Activated T-helper 2 cell treated with anti-CD3 and anti-CD28 coated beads, Interferon-gamma antibody, Interleukin-2, Interleukin-4, amounts not matched to agents 10 μg/mL and 5 μg/mL and 100 μg/mL, durations not matched to agents 14 hours and 24 hours and 36 hours (primary cell): ENCODE data around the gene OFD1. TPM values are rescaled to one million over a fixed set of nuclear protein-coding genes. Genes with fewer than 3 reads are reported as not detected.

Experiments
- DNase-seq: peaks from one replicate; pipeline ENCODE4 v3.0.0; 2021; ENCODE audit warnings: low spot score
- H3K27ac Mint-ChIP-seq: one replicate; pipeline ENCODE4 v1.8.0; 2021; ENCODE audit warnings: mixed read lengths
- H3K27me3 Mint-ChIP-seq: one replicate; pipeline ENCODE4 v1.8.0; 2021; ENCODE audit warnings: low read depth, mixed read lengths
- H3K36me3 Mint-ChIP-seq: one replicate; pipeline ENCODE4 v1.8.0; 2021; ENCODE audit warnings: low read depth, mixed read lengths
- H3K4me1 Mint-ChIP-seq: one replicate; pipeline ENCODE4 v1.8.0; 2021; ENCODE audit warnings: low read depth, mixed read lengths
- H3K4me3 Mint-ChIP-seq: one replicate; pipeline ENCODE4 v1.8.0; 2021; ENCODE audit warnings: low read depth, mild to moderate bottlenecking, moderate library complexity, mixed read lengths
- H3K9me3 Mint-ChIP-seq: one replicate; pipeline ENCODE4 v1.8.0; 2021; ENCODE audit warnings: mixed read lengths
- intact Hi-C: fragments of 100-400 bp; cut with micrococcal nuclease; formaldehyde crosslinking; loops from one replicate; pipeline ENCODE4 v1.15.1; 2023
- total RNA-seq: library from RNA; stranded (reverse); gene quantifications from 2 replicates; pipeline ENCODE4 v1.2.3, GENCODE V29; 2022

Gene OFD1
- total RNA-seq, 1 donor from 2014 or later, result 21.0 TPM

DNA sequence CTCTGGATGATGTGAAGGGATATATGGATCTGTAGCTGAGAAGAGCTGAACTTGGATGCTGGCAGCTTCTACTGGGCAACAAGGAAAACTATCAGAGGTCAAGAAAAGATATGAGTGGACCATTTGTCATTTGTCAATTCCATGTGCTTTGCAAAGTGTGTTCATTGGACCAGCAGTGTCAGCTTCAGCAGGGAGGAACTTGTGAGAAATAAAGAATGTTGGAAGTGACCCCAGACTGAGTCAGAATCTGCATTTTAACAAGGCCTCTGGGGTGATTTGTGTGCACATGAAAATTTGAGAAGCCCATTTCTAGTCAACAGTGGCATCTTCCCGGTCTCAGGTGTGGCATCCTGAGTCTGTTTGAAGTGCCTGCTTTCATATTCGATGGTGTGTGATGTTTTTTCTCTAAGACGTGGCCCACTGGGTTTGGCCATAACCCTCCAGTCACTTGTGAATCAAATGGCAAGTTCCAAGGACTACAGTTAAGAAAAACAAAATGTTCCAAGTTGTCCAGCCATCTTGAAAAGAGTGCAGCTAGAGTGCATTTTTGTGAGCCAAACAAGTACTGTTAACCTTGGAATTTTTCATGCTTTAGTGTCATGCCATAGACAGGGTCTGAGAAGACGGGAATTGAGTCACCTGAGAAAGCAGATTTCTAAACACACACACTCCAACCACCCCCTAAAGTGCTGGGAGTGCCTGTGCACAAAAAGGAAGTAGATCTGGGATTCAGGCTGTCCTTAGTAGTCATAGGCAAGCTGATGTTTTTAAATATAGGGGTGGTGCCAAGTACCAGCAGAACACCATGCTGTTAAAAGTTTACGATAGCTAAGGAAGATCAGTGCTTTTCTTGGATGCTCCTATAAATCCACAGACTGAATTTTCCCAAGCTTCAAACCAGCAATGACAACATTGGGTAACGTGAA is 55.9 kb downstream of the OFD1 start:
- H3K4me3 Mint-ChIP-seq, result no peak overlapping the region
- no peak for DNase-seq
- H3K27ac Mint-ChIP-seq, result no peak overlapping the region
- H3K9me3 Mint-ChIP-seq, result no peaks in the 10 kb centered on the region
- no peaks in the 10 kb centered on the region for H3K36me3 Mint-ChIP-seq
- no peaks in the 10 kb centered on the region for H3K4me1 Mint-ChIP-seq
- H3K27me3 Mint-ChIP-seq, result no peaks in the 10 kb centered on the region
- intact Hi-C loops, result no loop called here

- Mint-ChIP-seq H3K9me3 (no peaks in the 10 kb centered on the region), H3K27ac (no peak overlapping the region), H3K36me3 (no peaks in the 10 kb centered on the region), H3K27me3 (no peaks in the 10 kb centered on the region), H3K4me3 (no peak overlapping the region), H3K4me1 (no peaks in the 10 kb centered on the region)
- intact Hi-C loops, result no loop called here
- DNase-seq, result no peak
Observed at GRCh38 chrX:13791145-13791544, 56.6 kb downstream of the OFD1 start.

GRCh38 chrX:13791559-13791958 is 57.0 kb downstream of the OFD1 start:
- no peaks in the 10 kb centered on the region for H3K9me3 Mint-ChIP-seq
- H3K27ac Mint-ChIP-seq, result no peak overlapping the region
- no peak for DNase-seq
- intact Hi-C loops, result no loop called here
- no peaks in the 10 kb centered on the region for H3K27me3 Mint-ChIP-seq
- no peak overlapping the region for H3K4me3 Mint-ChIP-seq
- no peaks in the 10 kb centered on the region for H3K36me3 Mint-ChIP-seq
- H3K4me1 Mint-ChIP-seq, result no peaks in the 10 kb centered on the region

- intact Hi-C loops, result no loop called here
- no peaks in the 10 kb centered on the region for H3K4me1 Mint-ChIP-seq
- no peaks in the 10 kb centered on the region for H3K27me3 Mint-ChIP-seq
- H3K4me3 Mint-ChIP-seq, result no peak overlapping the region
- no peaks in the 10 kb centered on the region for H3K9me3 Mint-ChIP-seq
- DNase-seq, result no peak
- no peak overlapping the region for H3K27ac Mint-ChIP-seq
- no peaks in the 10 kb centered on the region for H3K36me3 Mint-ChIP-seq
Observed at GRCh38 chrX:13793897-13794296, 59.3 kb downstream of the OFD1 start.

DNA sequence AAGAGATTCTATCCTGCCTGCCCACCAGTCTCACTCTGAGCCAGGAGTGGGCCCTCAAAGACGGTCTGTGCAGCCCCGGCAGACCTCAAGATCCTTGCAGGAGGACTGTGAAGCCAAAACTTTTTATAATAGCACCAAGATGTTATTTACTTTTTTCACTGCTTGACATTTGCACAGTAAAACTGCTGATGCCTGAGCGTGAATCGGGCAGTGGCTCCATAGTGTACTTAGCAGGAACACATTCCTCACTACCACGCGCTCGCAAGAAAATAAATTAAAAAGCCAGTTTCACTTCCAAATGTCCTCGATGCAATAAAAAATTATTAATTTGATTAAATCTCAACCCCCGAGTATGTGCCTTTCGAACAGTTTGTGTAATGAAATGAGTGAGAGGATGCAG is 59.9 kb downstream of the OFD1 start:
- no peak overlapping the region for H3K27ac Mint-ChIP-seq
- no peaks in the 10 kb centered on the region for H3K4me1 Mint-ChIP-seq
- intact Hi-C loops, result no loop called here
- no peak overlapping the region for H3K4me3 Mint-ChIP-seq
- no peaks in the 10 kb centered on the region for H3K36me3 Mint-ChIP-seq
- H3K27me3 Mint-ChIP-seq, result no peaks in the 10 kb centered on the region
- H3K9me3 Mint-ChIP-seq, result no peaks in the 10 kb centered on the region
- no peak for DNase-seq

GRCh38 chrX:13797512-13797911 is 63.0 kb downstream of the OFD1 start:
- intact Hi-C loops, result no loop called here
- Mint-ChIP-seq H3K36me3 (no peaks in the 10 kb centered on the region), H3K27ac (no peak overlapping the region), H3K4me1 (no peaks in the 10 kb centered on the region), H3K9me3 (no peaks in the 10 kb centered on the region), H3K4me3 (no peak overlapping the region), H3K27me3 (no peaks in the 10 kb centered on the region)
- DNase-seq, result no peak

GRCh38 chrX:13798184-13798583 is 63.6 kb downstream of the OFD1 start:
- Mint-ChIP-seq H3K36me3 (no peaks in the 10 kb centered on the region), H3K4me3 (no peak overlapping the region), H3K27ac (no peak overlapping the region), H3K27me3 (no peaks in the 10 kb centered on the region), H3K9me3 (no peaks in the 10 kb centered on the region), H3K4me1 (no peaks in the 10 kb centered on the region)
- intact Hi-C loops, result no loop called here
- DNase-seq, result no peak

- no peak overlapping the region for H3K27ac Mint-ChIP-seq
- no peaks in the 10 kb centered on the region for H3K36me3 Mint-ChIP-seq
- no peak for DNase-seq
- H3K9me3 Mint-ChIP-seq, result no peaks in the 10 kb centered on the region
- H3K4me3 Mint-ChIP-seq, result no peak overlapping the region
- peaks cover 9% of the 10 kb centered on the region for H3K27me3 Mint-ChIP-seq
- no peaks in the 10 kb centered on the region for H3K4me1 Mint-ChIP-seq
- intact Hi-C loops, result no loop called here
Observed at GRCh38 chrX:13803116-13803515, 68.6 kb downstream of the OFD1 start.

GRCh38 chrX:13805241-13805640 is 70.7 kb downstream of the OFD1 start:
- Mint-ChIP-seq H3K27me3 (peaks cover 9% of the 10 kb centered on the region), H3K36me3 (no peaks in the 10 kb centered on the region)
- intact Hi-C loops, result no loop called here

GRCh38 chrX:13808293-13808692 is 73.7 kb downstream of the OFD1 start:
- no peaks in the 10 kb centered on the region for H3K4me1 Mint-ChIP-seq
- intact Hi-C loops, result no loop called here
- DNase-seq, result no peak
- no peak overlapping the region for H3K27ac Mint-ChIP-seq
- no peaks in the 10 kb centered on the region for H3K9me3 Mint-ChIP-seq
- no peak overlapping the region for H3K4me3 Mint-ChIP-seq
- no peaks in the 10 kb centered on the region for H3K36me3 Mint-ChIP-seq
- peaks cover 11% of the 10 kb centered on the region for H3K27me3 Mint-ChIP-seq

More at GRCh38 chrX:13805241-13805640, 70.7 kb downstream of the OFD1 start:
- DNase-seq, result no peak
- no peak overlapping the region for H3K27ac Mint-ChIP-seq
- H3K4me1 Mint-ChIP-seq, result no peaks in the 10 kb centered on the region
- H3K9me3 Mint-ChIP-seq, result no peaks in the 10 kb centered on the region
- H3K4me3 Mint-ChIP-seq, result no peak overlapping the region

GRCh38 chrX:13808865-13809264 is 74.3 kb downstream of the OFD1 start:
- Mint-ChIP-seq H3K36me3 (no peaks in the 10 kb centered on the region), H3K27ac (no peak overlapping the region)

DNA sequence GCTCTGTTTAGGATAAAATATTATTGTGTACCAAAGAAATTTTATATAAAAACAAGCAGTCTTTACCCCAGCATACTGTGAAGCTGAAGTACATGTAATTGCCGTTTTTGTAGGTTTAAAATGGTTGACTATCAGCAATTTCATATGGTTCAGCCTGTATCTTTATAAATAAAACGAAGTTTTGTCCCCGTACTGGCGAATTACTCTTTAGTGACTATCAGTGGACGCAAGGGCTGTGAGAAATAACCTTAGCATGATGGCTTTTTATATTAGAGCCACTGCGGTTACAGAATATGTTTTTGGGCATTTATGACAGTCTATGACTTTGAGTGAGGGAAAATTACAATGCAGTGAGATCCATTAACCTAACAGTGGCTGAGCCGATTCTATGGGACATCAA is 81.1 kb downstream of the OFD1 start:
- intact Hi-C loops, result no loop called here
- Mint-ChIP-seq H3K9me3 (no peaks in the 10 kb centered on the region), H3K36me3 (no peaks in the 10 kb centered on the region), H3K27me3 (peaks cover 14% of the 10 kb centered on the region), H3K27ac (no peak overlapping the region), H3K4me1 (no peaks in the 10 kb centered on the region), H3K4me3 (no peak overlapping the region)
- DNase-seq, result no peak

More at GRCh38 chrX:13808865-13809264, 74.3 kb downstream of the OFD1 start:
- Mint-ChIP-seq H3K4me3 (no peak overlapping the region), H3K27me3 (peaks cover 10% of the 10 kb centered on the region), H3K9me3 (no peaks in the 10 kb centered on the region), H3K4me1 (no peaks in the 10 kb centered on the region)
- no peak for DNase-seq
- intact Hi-C loops, result no loop called here

GRCh38 chrX:13816176-13816575 is 81.6 kb downstream of the OFD1 start:
- DNase-seq, result no peak
- no peak overlapping the region for H3K4me3 Mint-ChIP-seq
- H3K9me3 Mint-ChIP-seq, result no peaks in the 10 kb centered on the region
- H3K4me1 Mint-ChIP-seq, result no peaks in the 10 kb centered on the region
- no peak overlapping the region for H3K27ac Mint-ChIP-seq
- intact Hi-C loops, result no loop called here
- peaks cover 16% of the 10 kb centered on the region for H3K27me3 Mint-ChIP-seq
- H3K36me3 Mint-ChIP-seq, result no peaks in the 10 kb centered on the region
